Measurements from ENCODE around the gene SNRK.

- no peak for TF ChIP-seq CTCF (tag by site-specific recombination; IDR thresholded peaks at IDR 0.05)
- no peak for TF ChIP-seq ZBTB6 (tag by site-specific recombination; IDR thresholded peaks at IDR 0.05)
- TF ChIP-seq ZNF146 (tag by site-specific recombination; IDR thresholded peaks at IDR 0.05) = no peak
- TF ChIP-seq YY1 (tag by site-specific recombination; IDR thresholded peaks at IDR 0.05) = no peak
- no peak for TF ChIP-seq ZNF239 (tag by site-specific recombination; IDR thresholded peaks at IDR 0.05)
- no peak for TF ChIP-seq ZBTB11 (tag by site-specific recombination; conservative IDR thresholded peaks at IDR 0.05; ENCODE audit: low read depth)
- no peak for TF ChIP-seq ZNF639 (tag by site-specific recombination; IDR thresholded peaks at IDR 0.05)
- no peak for TF ChIP-seq ZNF335 (tag by site-specific recombination; conservative IDR thresholded peaks at IDR 0.05)
- TF ChIP-seq ZNF292 (tag by site-specific recombination; IDR thresholded peaks at IDR 0.05; ENCODE audit: borderline replicate concordance, low read depth) = no peak
- no peak for TF ChIP-seq ZNF362 (tag by site-specific recombination; IDR thresholded peaks at IDR 0.05)
- no peak for TF ChIP-seq ZNF747 (tag by site-specific recombination; IDR thresholded peaks at IDR 0.05)
- no peak for TF ChIP-seq ZNF274 (IDR thresholded peaks at IDR 0.05; ENCODE audit: low read length)
- TF ChIP-seq ZNF274 (tag by site-specific recombination; IDR thresholded peaks at IDR 0.05; ENCODE audit: borderline replicate concordance) = no peak
- TF ChIP-seq ZNF18 (tag by site-specific recombination; IDR thresholded peaks at IDR 0.05) = no peak
- no peak for TF ChIP-seq ZNF561 (tag by site-specific recombination; IDR thresholded peaks at IDR 0.05; ENCODE audit: borderline replicate concordance)
These were observed 3.1 kb downstream of the SNRK start for GRCh38 chr3:43289401-43289800.

Measured in HEK293 (cell line).